Mesendoderm (in vitro differentiated cells): ENCODE data around the gene HABP2.

Source experiments
- DNase-seq: peaks from one replicate; pipeline ENCODE4 v3.0.0; 2013
- H2AK5ac ChIP-seq: 2 replicates; pipeline ENCODE4 v1.6.1; 2013; ENCODE audit warnings: low read length, inconsistent platforms
- H2BK120ac ChIP-seq: 2 replicates; pipeline ENCODE4 v1.6.1; 2013; ENCODE audit warnings: low read depth, mild to moderate bottlenecking, low read length, moderate library complexity, mixed read lengths
- H2BK15ac ChIP-seq: replicated peaks from 2 replicates; pipeline ENCODE4 v1.6.1; 2013; ENCODE audit warnings: low read depth, mild to moderate bottlenecking, moderate library complexity
- H2BK5ac ChIP-seq: 2 replicates; pipeline ENCODE4 v1.6.1; 2013; ENCODE audit warnings: low read length, inconsistent platforms
- H3K18ac ChIP-seq: 2 replicates; pipeline ENCODE4 v1.6.1; 2013; ENCODE audit warnings: mild to moderate bottlenecking, low read length, mixed read lengths
- H3K23ac ChIP-seq: one replicate; pipeline ENCODE4 v1.6.1; 2013; ENCODE audit warnings: low read length
- H3K27ac ChIP-seq: 2 replicates; pipeline ENCODE4 v1.5.1; 2013; ENCODE audit warnings: low read depth, mild to moderate bottlenecking, inconsistent platforms, low read length, moderate library complexity
- H3K27me3 ChIP-seq: 2 replicates; pipeline ENCODE4 v1.6.1; 2013; ENCODE audit warnings: low read length, control low read depth, mild to moderate bottlenecking, inconsistent platforms; ENCODE audit not compliant: insufficient read depth, poor library complexity
- H3K36me3 ChIP-seq: 2 replicates; pipeline ENCODE4 v1.6.1; 2013; ENCODE audit warnings: low read length, inconsistent platforms; ENCODE audit not compliant: control insufficient read depth, insufficient read depth
- H3K4ac ChIP-seq: one replicate; pipeline ENCODE4 v1.6.1; 2013; ENCODE audit warnings: low read depth, mild to moderate bottlenecking, low read length, moderate library complexity
- H3K4me1 ChIP-seq: 2 replicates; pipeline ENCODE4 v1.6.1; 2013; ENCODE audit warnings: low read depth, low read length, inconsistent platforms; ENCODE audit not compliant: control insufficient read depth
- H3K4me2 ChIP-seq: 2 replicates; pipeline ENCODE4 v1.6.1; 2013; ENCODE audit warnings: low read length
- H3K4me3 ChIP-seq: 2 replicates; pipeline ENCODE4 v1.5.1; 2013; ENCODE audit warnings: mild to moderate bottlenecking, low read length
- H3K56ac ChIP-seq: one replicate; pipeline ENCODE4 v1.6.1; 2013; ENCODE audit warnings: low read length
- H3K79me1 ChIP-seq: 2 replicates; pipeline ENCODE4 v1.6.1; 2013; ENCODE audit warnings: low read length, inconsistent platforms
- H3K79me2 ChIP-seq: 2 replicates; pipeline ENCODE4 v1.6.1; 2013; ENCODE audit warnings: mild to moderate bottlenecking, low read length; ENCODE audit not compliant: control insufficient read depth, insufficient read depth
- H3K9ac ChIP-seq: 2 replicates; pipeline ENCODE4 v1.6.1; 2013; ENCODE audit warnings: low read length, inconsistent platforms
- H4K5ac ChIP-seq: one replicate; pipeline ENCODE4 v1.6.1; 2013; ENCODE audit warnings: low read length
- H4K8ac ChIP-seq: one replicate; pipeline ENCODE4 v1.6.1; 2013; ENCODE audit warnings: low read depth, mild to moderate bottlenecking, control low read depth, low read length, moderate library complexity
- WGBS: extraction: QIAGEN DNeasy Blood & Tissue Kit; methylation state at CpG from one replicate; pipeline ENCODE4 v1.1.7; 2013; ENCODE audit warnings: low lambda C conversion rate, missing lambda C conversion rate; ENCODE audit not compliant: insufficient coverage; ENCODE audit errors: extremely low coverage; 5-methylcytosine and 5-hydroxymethylcytosine counted together

The HABP2 gene

GRCh38 chr10:113609704-113610108 lies 56.9 kb downstream of the HABP2 start:
- no peak overlapping the region for H3K4me2 ChIP-seq

GRCh38 chr10:113610631-113611601 lies 58.1 kb downstream of the HABP2 start:
- Histone ChIP-seq H3K79me2 (no peaks in the 10 kb centered on the region), H3K4me1 (no peaks in the 10 kb centered on the region), H3K27me3 (no peaks in the 10 kb centered on the region), H4K8ac (no peak overlapping the region), H3K27ac (no peak overlapping the region), H3K4me3 (no peak overlapping the region), H2BK15ac (no peak overlapping the region), H2BK5ac (no peak overlapping the region), H3K18ac (no peak overlapping the region), H3K56ac (peak overlapping the region; percentile 51), H2AK5ac (no peak overlapping the region), H3K4ac (no peak overlapping the region), H2BK120ac (no peak overlapping the region), H3K23ac (no peak overlapping the region), H3K9ac (no peak overlapping the region), H3K4me2 (peak overlapping the region; percentile 9), H3K36me3 (no peaks in the 10 kb centered on the region), H4K5ac (no peak overlapping the region), H3K79me1 (no peaks in the 10 kb centered on the region)
- DNase-seq: peak; percentile 49
- WGBS: no CpG with 5 or more reads among the region's 26 CpGs

More at GRCh38 chr10:113609704-113610108, 56.9 kb downstream of the HABP2 start:
- no peaks in the 10 kb centered on the region for H3K79me1 ChIP-seq
- DNase-seq: peak; percentile 52
- no peak overlapping the region for H2BK5ac ChIP-seq
- no peak overlapping the region for H2BK120ac ChIP-seq
- no peak overlapping the region for H2BK15ac ChIP-seq
- H3K56ac ChIP-seq: no peak overlapping the region
- H3K9ac ChIP-seq: no peak overlapping the region
- H4K5ac ChIP-seq: no peak overlapping the region
- no peak overlapping the region for H3K23ac ChIP-seq
- no peak overlapping the region for H3K27ac ChIP-seq
- no peak overlapping the region for H3K4ac ChIP-seq
- no CpG with 5 or more reads among the region's 4 CpGs for WGBS
- no peak overlapping the region for H3K4me3 ChIP-seq
- H3K18ac ChIP-seq: no peak overlapping the region
- no peaks in the 10 kb centered on the region for H3K79me2 ChIP-seq
- no peak overlapping the region for H2AK5ac ChIP-seq
- no peaks in the 10 kb centered on the region for H3K27me3 ChIP-seq
- H3K4me1 ChIP-seq: no peaks in the 10 kb centered on the region
- no peaks in the 10 kb centered on the region for H3K36me3 ChIP-seq
- H4K8ac ChIP-seq: no peak overlapping the region

- no peaks in the 10 kb centered on the region for H3K27me3 ChIP-seq
- no peak for DNase-seq
- H3K4ac ChIP-seq: no peak overlapping the region
- no peak overlapping the region for H3K18ac ChIP-seq
- no peaks in the 10 kb centered on the region for H3K79me2 ChIP-seq
- WGBS: no CpG with 5 or more reads among the region's 3 CpGs
- H4K8ac ChIP-seq: no peak overlapping the region
- no peak overlapping the region for H3K9ac ChIP-seq
- no peak overlapping the region for H3K23ac ChIP-seq
- no peak overlapping the region for H2AK5ac ChIP-seq
- H2BK5ac ChIP-seq: no peak overlapping the region
- no peak overlapping the region for H2BK15ac ChIP-seq
- no peak overlapping the region for H3K56ac ChIP-seq
- peaks cover 1% of the 10 kb centered on the region for H3K4me1 ChIP-seq
- no peak overlapping the region for H3K4me3 ChIP-seq
- H3K79me1 ChIP-seq: no peaks in the 10 kb centered on the region
- no peak overlapping the region for H2BK120ac ChIP-seq
- no peaks in the 10 kb centered on the region for H3K36me3 ChIP-seq
- H3K4me2 ChIP-seq: no peak overlapping the region
- no peak overlapping the region for H4K5ac ChIP-seq
- no peak overlapping the region for H3K27ac ChIP-seq
Measured at GRCh38 chr10:113612154-113612553, 59.3 kb downstream of the HABP2 start.

- Histone ChIP-seq H2AK5ac (no peak overlapping the region), H4K5ac (no peak overlapping the region), H4K8ac (no peak overlapping the region), H2BK15ac (no peak overlapping the region), H3K18ac (no peak overlapping the region), H3K4me1 (peaks cover 1% of the 10 kb centered on the region), H3K9ac (no peak overlapping the region), H3K79me2 (no peaks in the 10 kb centered on the region), H3K79me1 (no peaks in the 10 kb centered on the region), H3K27me3 (no peaks in the 10 kb centered on the region), H3K27ac (no peak overlapping the region), H3K56ac (no peak overlapping the region), H3K4ac (no peak overlapping the region), H2BK5ac (no peak overlapping the region), H3K4me3 (no peak overlapping the region), H2BK120ac (no peak overlapping the region), H3K4me2 (no peak overlapping the region), H3K23ac (no peak overlapping the region), H3K36me3 (no peaks in the 10 kb centered on the region)
- WGBS: no CpG with 5 or more reads among the region's 2 CpGs
- DNase-seq: no peak
Measured at GRCh38 chr10:113613427-113613826, 60.6 kb downstream of the HABP2 start.

- H3K4me3 ChIP-seq: no peak overlapping the region
- no peak for DNase-seq
- no peak overlapping the region for H2BK5ac ChIP-seq
- H3K79me2 ChIP-seq: no peaks in the 10 kb centered on the region
- H2BK120ac ChIP-seq: no peak overlapping the region
- no peak overlapping the region for H3K4ac ChIP-seq
- no peak overlapping the region for H4K8ac ChIP-seq
- no peak overlapping the region for H4K5ac ChIP-seq
- H3K23ac ChIP-seq: no peak overlapping the region
- no peak overlapping the region for H2BK15ac ChIP-seq
- WGBS: no CpG with 5 or more reads among the region's 15 CpGs
- no peaks in the 10 kb centered on the region for H3K36me3 ChIP-seq
- H3K9ac ChIP-seq: no peak overlapping the region
- H2AK5ac ChIP-seq: no peak overlapping the region
- H3K27ac ChIP-seq: no peak overlapping the region
- no peak overlapping the region for H3K56ac ChIP-seq
- H3K27me3 ChIP-seq: no peaks in the 10 kb centered on the region
- H3K18ac ChIP-seq: no peak overlapping the region
- no peaks in the 10 kb centered on the region for H3K79me1 ChIP-seq
- H3K4me1 ChIP-seq: peaks cover 1% of the 10 kb centered on the region
- H3K4me2 ChIP-seq: no peak overlapping the region
Measured at GRCh38 chr10:113613977-113614690, 61.3 kb downstream of the HABP2 start.
